GM12878 (cell line): ENCODE results near the gene RAB6B.

Source experiments
- ASH2L ChIP-seq: fragments of 300-600, 200-600 bp; sonication (generic); IDR thresholded peaks from 2 replicates; pipeline ENCODE4 v1.6.1; 2017; ENCODE audit warnings: low read depth, mild to moderate bottlenecking, borderline replicate concordance
- BACH1 ChIP-seq: fragments of 450-650 bp; IDR thresholded peaks from 2 replicates; pipeline ENCODE4 v1.6.1; 2017; ENCODE audit warnings: mild to moderate bottlenecking, borderline replicate concordance
- EP300 ChIP-seq, 2 experiments: fragments of 150-350 bp in 1 of 2; IDR thresholded peaks; 2 replicates each; pipeline ENCODE4 v1.6.1; 2011 to 2012; ENCODE audit warnings: low read depth in 2 of 2, low read length in 2 of 2, borderline replicate concordance in 1 of 2, improper control_type of control experiment in 1 of 2, inconsistent platforms in 1 of 2; ENCODE audit not compliant: control insufficient read depth in 1 of 2
- EZH2 ChIP-seq: IDR thresholded peaks from 2 replicates; pipeline ENCODE4 v1.6.1; 2012; ENCODE audit warnings: low read depth, mild to moderate bottlenecking, control low read depth, inconsistent platforms, low read length, borderline replicate concordance; ENCODE audit not compliant: control insufficient read depth
- FOXK2 ChIP-seq: fragments of 450-650 bp; IDR thresholded peaks from 2 replicates; pipeline ENCODE4 v1.6.1; 2017; ENCODE audit warnings: mild to moderate bottlenecking, moderate library complexity
- HDAC6 ChIP-seq: fragments of 200-600 bp; sonication (generic); IDR thresholded peaks from one replicate; pipeline ENCODE4 v1.8.0; 2017; ENCODE audit warnings: antibody characterized with exemption; ENCODE audit not compliant: unreplicated experiment
- MAX ChIP-seq: IDR thresholded peaks from 2 replicates; pipeline ENCODE4 v1.6.1; 2012; ENCODE audit warnings: low read depth, low read length, improper control_type of control experiment
- SMAD1 ChIP-seq: fragments of 450-650 bp; IDR thresholded peaks from 2 replicates; pipeline ENCODE4 v1.6.1; 2018; ENCODE audit warnings: mild to moderate bottlenecking, low read depth; ENCODE audit not compliant: partially characterized antibody
- SMARCA5 ChIP-seq: fragments of 450-650 bp; IDR thresholded peaks from 2 replicates; pipeline ENCODE4 v1.6.1; 2017; ENCODE audit warnings: mild to moderate bottlenecking
- TAF1 ChIP-seq: IDR thresholded peaks from 2 replicates; pipeline ENCODE4 v1.6.1; 2011; ENCODE audit warnings: mild to moderate bottlenecking, low read depth, low read length, borderline replicate concordance
- ZNF24 ChIP-seq: fragments of 450-650 bp; IDR thresholded peaks from 2 replicates; pipeline ENCODE4 v1.6.1; 2017; ENCODE audit warnings: antibody characterized with exemption, mild to moderate bottlenecking
- TF ChIP-seq, protein P1 (sequence below): fragments of 450-650 bp; formaldehyde crosslinking; IDR thresholded peaks from 2 replicates; pipeline ENCODE4 v1.4.0; 2020; ENCODE audit warnings: mild to moderate bottlenecking, moderate library complexity

DNA sequence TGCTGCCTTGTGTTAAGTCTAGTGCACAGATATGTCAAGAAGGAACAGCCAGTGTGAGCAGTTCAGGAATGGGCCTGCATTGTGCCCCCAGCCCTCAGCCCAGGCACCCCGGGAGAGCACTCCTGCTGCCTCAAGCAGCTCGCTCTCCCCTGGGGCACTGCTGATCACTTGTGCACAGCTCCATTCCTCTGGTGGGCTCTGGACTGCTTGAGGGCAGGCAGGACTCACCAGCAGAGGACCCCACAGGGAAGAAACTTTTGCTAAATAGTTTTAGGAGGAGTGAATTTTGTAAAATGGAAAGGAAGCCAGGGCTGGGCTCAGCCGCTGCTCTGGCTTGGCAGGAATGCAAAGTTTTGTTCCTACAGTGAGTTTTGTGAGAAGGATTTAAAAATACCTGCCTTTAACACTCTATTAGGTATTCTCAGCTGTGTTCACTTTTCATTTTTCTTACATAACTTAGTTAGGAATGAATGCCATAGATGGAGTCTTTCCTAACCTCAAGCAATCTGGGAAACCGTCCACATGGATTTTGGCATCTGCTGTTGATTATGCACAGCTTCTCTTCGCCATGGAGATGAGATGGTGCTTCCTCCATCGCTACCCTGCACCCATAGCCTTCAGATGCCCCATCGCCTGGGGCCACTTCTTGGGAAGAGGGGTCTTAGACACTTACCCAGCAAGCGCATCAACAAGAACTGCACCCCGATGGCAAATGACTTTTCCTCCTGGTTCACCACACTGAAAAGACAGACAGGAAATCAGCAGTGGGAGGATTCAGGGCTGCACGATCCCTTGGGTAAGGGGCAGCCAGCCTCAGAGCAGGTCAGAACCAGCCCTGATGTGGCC is 42.3 kb upstream of the RAB6B start:
- no peak for TF ChIP-seq TAF1
- TF ChIP-seq SMARCA5, result no peak
- TF ChIP-seq ASH2L, result no peak
- TF ChIP-seq SMAD1, result no peak
- no peak for TF ChIP-seq EP300 (IDR thresholded peaks at IDR 0.05; ENCODE audit: borderline replicate concordance in 1 of 2, control insufficient read depth in 1 of 2, low read depth in 2 of 2, low read length in 2 of 2)
- TF ChIP-seq EZH2, result no peak
- TF ChIP-seq ZNF24, result no peak
- TF ChIP-seq MAX, result no peak
- TF ChIP-seq BACH1, result no peak
- TF ChIP-seq, protein P1, sequence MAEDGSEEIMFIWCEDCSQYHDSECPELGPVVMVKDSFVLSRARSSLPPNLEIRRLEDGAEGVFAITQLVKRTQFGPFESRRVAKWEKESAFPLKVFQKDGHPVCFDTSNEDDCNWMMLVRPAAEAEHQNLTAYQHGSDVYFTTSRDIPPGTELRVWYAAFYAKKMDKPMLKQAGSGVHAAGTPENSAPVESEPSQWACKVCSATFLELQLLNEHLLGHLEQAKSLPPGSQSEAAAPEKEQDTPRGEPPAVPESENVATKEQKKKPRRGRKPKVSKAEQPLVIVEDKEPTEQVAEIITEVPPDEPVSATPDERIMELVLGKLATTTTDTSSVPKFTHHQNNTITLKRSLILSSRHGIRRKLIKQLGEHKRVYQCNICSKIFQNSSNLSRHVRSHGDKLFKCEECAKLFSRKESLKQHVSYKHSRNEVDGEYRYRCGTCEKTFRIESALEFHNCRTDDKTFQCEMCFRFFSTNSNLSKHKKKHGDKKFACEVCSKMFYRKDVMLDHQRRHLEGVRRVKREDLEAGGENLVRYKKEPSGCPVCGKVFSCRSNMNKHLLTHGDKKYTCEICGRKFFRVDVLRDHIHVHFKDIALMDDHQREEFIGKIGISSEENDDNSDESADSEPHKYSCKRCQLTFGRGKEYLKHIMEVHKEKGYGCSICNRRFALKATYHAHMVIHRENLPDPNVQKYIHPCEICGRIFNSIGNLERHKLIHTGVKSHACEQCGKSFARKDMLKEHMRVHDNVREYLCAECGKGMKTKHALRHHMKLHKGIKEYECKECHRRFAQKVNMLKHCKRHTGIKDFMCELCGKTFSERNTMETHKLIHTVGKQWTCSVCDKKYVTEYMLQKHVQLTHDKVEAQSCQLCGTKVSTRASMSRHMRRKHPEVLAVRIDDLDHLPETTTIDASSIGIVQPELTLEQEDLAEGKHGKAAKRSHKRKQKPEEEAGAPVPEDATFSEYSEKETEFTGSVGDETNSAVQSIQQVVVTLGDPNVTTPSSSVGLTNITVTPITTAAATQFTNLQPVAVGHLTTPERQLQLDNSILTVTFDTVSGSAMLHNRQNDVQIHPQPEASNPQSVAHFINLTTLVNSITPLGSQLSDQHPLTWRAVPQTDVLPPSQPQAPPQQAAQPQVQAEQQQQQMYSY (CRISPR knock-in tag), result no peak
- no peak for TF ChIP-seq HDAC6
- no peak for TF ChIP-seq FOXK2
